ENCODE measurements around the gene LHX8.

Gene LHX8

GRCh38 chr1:75203415-75204277, 69.5 kb downstream of the LHX8 start:
- no peak for DNase-seq (ENCODE audit: low read depth)

GRCh38 chr1:75208862-75209261, 74.7 kb downstream of the LHX8 start:
- DNase-seq (ENCODE audit: low read depth) = no peak
